ENCODE data around the gene CCDC102A.

- TF ChIP-seq, protein P1, sequence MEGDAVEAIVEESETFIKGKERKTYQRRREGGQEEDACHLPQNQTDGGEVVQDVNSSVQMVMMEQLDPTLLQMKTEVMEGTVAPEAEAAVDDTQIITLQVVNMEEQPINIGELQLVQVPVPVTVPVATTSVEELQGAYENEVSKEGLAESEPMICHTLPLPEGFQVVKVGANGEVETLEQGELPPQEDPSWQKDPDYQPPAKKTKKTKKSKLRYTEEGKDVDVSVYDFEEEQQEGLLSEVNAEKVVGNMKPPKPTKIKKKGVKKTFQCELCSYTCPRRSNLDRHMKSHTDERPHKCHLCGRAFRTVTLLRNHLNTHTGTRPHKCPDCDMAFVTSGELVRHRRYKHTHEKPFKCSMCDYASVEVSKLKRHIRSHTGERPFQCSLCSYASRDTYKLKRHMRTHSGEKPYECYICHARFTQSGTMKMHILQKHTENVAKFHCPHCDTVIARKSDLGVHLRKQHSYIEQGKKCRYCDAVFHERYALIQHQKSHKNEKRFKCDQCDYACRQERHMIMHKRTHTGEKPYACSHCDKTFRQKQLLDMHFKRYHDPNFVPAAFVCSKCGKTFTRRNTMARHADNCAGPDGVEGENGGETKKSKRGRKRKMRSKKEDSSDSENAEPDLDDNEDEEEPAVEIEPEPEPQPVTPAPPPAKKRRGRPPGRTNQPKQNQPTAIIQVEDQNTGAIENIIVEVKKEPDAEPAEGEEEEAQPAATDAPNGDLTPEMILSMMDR (IDR thresholded peaks at IDR 0.05 in 2 of 3, conservative IDR thresholded peaks at IDR 0.05 in 1 of 3; ENCODE audit: control insufficient read depth in 2 of 3, extremely low read depth in 1 of 3, insufficient read depth in 1 of 3, low read depth in 3 of 3, low read length in 3 of 3): no peak
- no peak for TF ChIP-seq SREBF2 (IDR thresholded peaks at IDR 0.05; ENCODE audit: low read length)
- TF ChIP-seq, protein P2, sequence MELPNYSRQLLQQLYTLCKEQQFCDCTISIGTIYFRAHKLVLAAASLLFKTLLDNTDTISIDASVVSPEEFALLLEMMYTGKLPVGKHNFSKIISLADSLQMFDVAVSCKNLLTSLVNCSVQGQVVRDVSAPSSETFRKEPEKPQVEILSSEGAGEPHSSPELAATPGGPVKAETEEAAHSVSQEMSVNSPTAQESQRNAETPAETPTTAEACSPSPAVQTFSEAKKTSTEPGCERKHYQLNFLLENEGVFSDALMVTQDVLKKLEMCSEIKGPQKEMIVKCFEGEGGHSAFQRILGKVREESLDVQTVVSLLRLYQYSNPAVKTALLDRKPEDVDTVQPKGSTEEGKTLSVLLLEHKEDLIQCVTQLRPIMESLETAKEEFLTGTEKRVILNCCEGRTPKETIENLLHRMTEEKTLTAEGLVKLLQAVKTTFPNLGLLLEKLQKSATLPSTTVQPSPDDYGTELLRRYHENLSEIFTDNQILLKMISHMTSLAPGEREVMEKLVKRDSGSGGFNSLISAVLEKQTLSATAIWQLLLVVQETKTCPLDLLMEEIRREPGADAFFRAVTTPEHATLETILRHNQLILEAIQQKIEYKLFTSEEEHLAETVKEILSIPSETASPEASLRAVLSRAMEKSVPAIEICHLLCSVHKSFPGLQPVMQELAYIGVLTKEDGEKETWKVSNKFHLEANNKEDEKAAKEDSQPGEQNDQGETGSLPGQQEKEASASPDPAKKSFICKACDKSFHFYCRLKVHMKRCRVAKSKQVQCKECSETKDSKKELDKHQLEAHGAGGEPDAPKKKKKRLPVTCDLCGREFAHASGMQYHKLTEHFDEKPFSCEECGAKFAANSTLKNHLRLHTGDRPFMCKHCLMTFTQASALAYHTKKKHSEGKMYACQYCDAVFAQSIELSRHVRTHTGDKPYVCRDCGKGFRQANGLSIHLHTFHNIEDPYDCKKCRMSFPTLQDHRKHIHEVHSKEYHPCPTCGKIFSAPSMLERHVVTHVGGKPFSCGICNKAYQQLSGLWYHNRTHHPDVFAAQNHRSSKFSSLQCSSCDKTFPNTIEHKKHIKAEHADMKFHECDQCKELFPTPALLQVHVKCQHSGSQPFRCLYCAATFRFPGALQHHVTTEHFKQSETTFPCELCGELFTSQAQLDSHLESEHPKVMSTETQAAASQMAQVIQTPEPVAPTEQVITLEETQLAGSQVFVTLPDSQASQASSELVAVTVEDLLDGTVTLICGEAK (IDR thresholded peaks at IDR 0.05; ENCODE audit: borderline replicate concordance): no peak
- no peak for TF ChIP-seq E4F1 (IDR thresholded peaks at IDR 0.05; ENCODE audit: borderline replicate concordance, partially characterized antibody)
- no peak for TF ChIP-seq POLR2A (IDR thresholded peaks at IDR 0.05; ENCODE audit: low read depth, low read length)
- TF ChIP-seq JUNB (IDR thresholded peaks at IDR 0.05): no peak
- no peak for TF ChIP-seq KLF5 (IDR thresholded peaks at IDR 0.05; ENCODE audit: partially characterized antibody)
- no peak for TF ChIP-seq ZBTB33 (IDR thresholded peaks at IDR 0.05)
- TF ChIP-seq RAD21 (IDR thresholded peaks at IDR 0.05; ENCODE audit: insufficient read depth, low read depth, low read length): no peak
- TF ChIP-seq, protein P3, sequence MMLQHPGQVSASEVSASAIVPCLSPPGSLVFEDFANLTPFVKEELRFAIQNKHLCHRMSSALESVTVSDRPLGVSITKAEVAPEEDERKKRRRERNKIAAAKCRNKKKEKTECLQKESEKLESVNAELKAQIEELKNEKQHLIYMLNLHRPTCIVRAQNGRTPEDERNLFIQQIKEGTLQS (IDR thresholded peaks at IDR 0.05; ENCODE audit: borderline replicate concordance, extremely low read depth, low read depth, low read length): no peak
- TF ChIP-seq, protein P4, sequence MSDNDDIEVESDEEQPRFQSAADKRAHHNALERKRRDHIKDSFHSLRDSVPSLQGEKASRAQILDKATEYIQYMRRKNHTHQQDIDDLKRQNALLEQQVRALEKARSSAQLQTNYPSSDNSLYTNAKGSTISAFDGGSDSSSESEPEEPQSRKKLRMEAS (IDR thresholded peaks at IDR 0.05; ENCODE audit: low read depth, low read length): no peak
- no peak for TF ChIP-seq YY1 (IDR thresholded peaks at IDR 0.05; ENCODE audit: low read depth, low read length)
- no peak for TF ChIP-seq POU2F2 (IDR thresholded peaks at IDR 0.05; ENCODE audit: borderline replicate concordance, low read depth, low read length)
- TF ChIP-seq CBX3 (IDR thresholded peaks at IDR 0.05; ENCODE audit: borderline replicate concordance, low read depth): no peak
Measured at GRCh38 chr16:57585051-57585687, 48.8 kb upstream of the CCDC102A start.

All from GM12878 (cell line).